ENCODE data around the gene E4F1.
"Not testable (repeated sequence)": the region's sequence is repeated elsewhere in the genome, so short reads cannot be mapped to it uniquely, and the experiment has no call there.

The E4F1 gene

GRCh38 chr16:2231016-2231931, 7.9 kb downstream of the E4F1 start:
- no peak for DNase-seq

GRCh38 chr16:2232094-2232990, 9.0 kb downstream of the E4F1 start:
- DNase-seq, result no peak

- DNase-seq, result no peak
Observed at GRCh38 chr16:2233046-2233775, 9.8 kb downstream of the E4F1 start.

- no peak for DNase-seq
Observed at GRCh38 chr16:2233872-2234812, 10.8 kb downstream of the E4F1 start.

- no peak for DNase-seq
Observed at GRCh38 chr16:2234813-2235170, 11.4 kb downstream of the E4F1 start.

GRCh38 chr16:2235234-2235651, 11.9 kb downstream of the E4F1 start:
- DNase-seq, result no peak

GRCh38 chr16:2235695-2236336, 12.4 kb downstream of the E4F1 start:
- DNase-seq, result no peak

- no peak for DNase-seq
Observed at GRCh38 chr16:2236337-2237101, 13.1 kb downstream of the E4F1 start, which contains the start of gene DNASE1L2. Gene DNASE1L2 (plus strand): TSS chr16:2236444. CDS start chr16:2236817, 373 bp downstream.

- no peak for DNase-seq
Observed at GRCh38 chr16:2237102-2237482, 13.7 kb downstream of the E4F1 start.

- no peak for DNase-seq
Observed at GRCh38 chr16:2237493-2238149, 14.2 kb downstream of the E4F1 start.

- no peak for DNase-seq
Observed at GRCh38 chr16:2238150-2238837, 14.9 kb downstream of the E4F1 start.

- no peak for DNase-seq
Observed at GRCh38 chr16:2238838-2239675, 15.7 kb downstream of the E4F1 start.

GRCh38 chr16:2240331-2240730, 16.9 kb downstream of the E4F1 start:
- not testable (repeated sequence) for DNase-seq

- DNase-seq, result no peak
Observed at GRCh38 chr16:2242598-2242997, 19.2 kb downstream of the E4F1 start.

- DNase-seq, result no peak
Observed at GRCh38 chr16:2243031-2243528, 19.7 kb downstream of the E4F1 start.

GRCh38 chr16:2243781-2244180, 20.4 kb downstream of the E4F1 start:
- no peak for DNase-seq

GRCh38 chr16:2244301-2244700, 20.9 kb downstream of the E4F1 start:
- no peak for DNase-seq
